DMS53 treated with DMSO at 0.1 percent for 48 hours (cell line): ENCODE measurements around the gene ROR2.

Experiments used
- DNase-seq: peaks from one replicate; lab custom pipeline; 2025; ENCODE audit not compliant: unreplicated experiment; lab: John Stamatoyannopoulos, UW

ROR2 gene

DNA sequence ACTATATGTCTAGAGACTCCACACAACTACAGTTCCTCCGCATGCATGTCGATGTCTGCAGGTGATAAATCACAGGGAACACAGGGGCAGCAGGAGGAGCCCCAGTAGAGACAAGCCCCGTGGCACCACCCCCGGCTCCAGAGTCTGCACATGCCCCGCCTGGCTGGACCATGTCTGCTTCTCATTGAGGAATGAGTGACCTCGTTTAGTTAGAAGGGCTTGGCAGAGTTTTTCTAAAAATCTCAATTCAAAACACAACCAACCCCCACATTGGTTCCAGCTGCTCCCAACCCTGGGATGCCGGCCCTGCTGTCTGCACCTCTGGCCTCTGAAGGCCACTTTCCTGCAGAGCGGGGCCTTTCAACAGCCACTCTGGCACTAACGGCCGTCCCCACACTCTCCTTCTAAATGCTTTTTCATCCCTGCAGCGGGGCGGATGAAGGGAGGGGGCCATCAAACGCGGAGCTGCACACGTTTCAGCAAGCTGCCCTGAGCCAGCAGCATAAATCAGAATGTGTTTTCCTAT is 106.3 kb downstream of the ROR2 start:
- no peak for DNase-seq

DNA sequence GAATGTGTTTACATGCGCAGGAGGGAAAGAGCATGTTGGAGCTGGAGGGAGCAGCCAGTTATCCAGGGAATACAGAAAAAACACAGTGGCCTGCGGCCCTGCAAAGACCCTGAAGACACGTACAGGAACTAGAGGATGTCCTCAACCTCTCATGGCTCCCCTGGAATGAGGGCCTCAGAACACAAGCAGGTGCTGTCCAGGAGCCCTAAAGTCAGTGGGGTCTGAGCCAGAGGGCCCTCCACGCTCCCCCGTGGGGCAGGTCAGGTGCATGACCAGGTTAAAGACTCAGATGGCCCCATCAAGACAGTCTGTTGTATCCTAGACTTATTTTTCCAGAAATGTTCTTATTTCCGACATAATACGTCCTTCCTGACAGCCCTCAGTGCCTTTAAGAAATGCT is 106.9 kb downstream of the ROR2 start:
- no peak for DNase-seq

DNA sequence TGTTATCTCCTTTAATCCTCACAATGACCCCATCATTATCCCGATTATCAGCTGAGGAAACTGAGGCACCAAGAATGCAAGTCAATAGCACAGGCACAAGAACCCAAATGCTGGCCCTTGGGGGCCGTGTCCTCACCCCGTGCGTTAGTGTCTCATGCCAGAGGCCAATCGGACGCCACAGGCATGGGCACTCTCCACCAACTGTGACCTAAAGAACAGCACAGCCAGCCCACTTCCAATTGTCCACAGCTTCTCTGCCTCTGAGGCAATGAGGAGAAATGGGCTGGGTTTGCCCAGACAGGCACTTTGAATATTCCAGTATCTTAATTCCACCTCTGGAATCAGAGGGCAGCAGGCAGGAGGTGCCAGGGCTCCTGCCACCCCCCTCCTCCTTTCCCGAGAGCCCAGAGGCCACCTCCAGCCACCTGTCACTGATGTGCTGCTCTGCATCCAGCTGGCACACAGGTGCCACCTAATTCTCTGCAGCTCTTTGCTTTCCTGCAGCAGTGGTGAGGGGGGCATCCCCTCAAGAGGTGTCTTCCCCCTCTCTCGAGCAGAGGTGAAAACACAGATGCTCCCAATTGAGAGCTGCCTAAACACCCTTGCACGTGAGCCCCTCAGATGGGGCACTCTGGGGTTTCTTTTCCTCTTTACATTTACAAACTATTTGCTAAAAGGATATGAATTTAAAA is 107.5 kb downstream of the ROR2 start:
- DNase-seq, result no peak

DNA sequence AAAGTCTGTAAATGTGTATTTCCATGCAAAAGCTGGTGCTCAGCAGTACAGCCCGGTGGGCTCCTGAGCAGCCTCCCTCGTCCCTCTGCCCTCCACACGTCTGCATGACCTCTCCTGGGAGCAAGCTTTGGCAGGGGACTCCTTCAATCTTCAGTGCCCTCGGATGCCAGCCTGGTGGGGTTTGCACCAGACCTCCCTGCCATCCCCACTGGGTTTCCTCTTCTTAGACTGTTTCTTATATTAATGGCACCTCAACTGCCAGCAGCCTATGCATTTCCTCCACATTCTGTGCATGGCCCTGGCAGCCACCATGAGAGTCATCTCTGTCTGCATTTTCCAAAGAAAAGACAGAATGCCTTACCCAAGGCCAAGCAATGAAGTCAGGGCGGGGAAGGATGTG is 108.4 kb downstream of the ROR2 start:
- DNase-seq, result no peak

DNA sequence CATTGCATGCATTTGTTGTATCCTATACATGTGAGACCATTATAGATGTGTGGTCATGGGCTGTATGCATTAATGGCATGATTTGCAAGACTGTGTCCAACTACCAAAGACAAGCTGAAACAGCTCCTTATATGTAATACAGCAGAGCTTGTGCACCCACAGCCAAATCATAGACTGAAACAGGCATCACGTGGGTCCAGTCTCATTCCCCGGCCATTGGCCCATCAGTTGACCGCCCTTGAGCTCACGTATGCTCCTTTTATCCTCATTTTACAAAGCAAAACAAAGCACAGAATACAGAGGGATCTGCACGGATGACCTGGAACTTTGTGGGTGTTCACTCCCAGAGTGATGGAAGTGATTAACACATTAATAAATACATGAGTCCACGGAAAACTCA is 109.1 kb downstream of the ROR2 start:
- no peak for DNase-seq

DNA sequence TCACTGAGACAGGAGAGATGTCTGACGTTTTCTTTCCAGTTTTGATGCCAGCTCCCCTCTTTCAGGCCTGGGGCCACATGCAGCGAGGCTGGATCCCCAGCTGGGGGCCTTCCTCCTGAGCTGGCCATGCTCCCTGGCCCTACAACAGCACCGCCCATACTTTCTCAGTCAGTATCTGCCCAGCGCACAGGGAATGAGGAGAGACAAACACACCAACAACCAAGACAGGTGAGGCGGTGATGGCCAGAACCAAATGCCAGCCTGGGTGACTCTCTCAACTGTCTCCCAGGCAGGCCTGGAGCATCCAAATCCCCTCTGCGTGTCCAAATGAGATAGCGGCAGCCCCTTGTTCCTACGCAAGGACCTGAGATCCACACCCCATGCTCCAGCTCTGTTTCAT is 109.6 kb downstream of the ROR2 start:
- no peak for DNase-seq

DNA sequence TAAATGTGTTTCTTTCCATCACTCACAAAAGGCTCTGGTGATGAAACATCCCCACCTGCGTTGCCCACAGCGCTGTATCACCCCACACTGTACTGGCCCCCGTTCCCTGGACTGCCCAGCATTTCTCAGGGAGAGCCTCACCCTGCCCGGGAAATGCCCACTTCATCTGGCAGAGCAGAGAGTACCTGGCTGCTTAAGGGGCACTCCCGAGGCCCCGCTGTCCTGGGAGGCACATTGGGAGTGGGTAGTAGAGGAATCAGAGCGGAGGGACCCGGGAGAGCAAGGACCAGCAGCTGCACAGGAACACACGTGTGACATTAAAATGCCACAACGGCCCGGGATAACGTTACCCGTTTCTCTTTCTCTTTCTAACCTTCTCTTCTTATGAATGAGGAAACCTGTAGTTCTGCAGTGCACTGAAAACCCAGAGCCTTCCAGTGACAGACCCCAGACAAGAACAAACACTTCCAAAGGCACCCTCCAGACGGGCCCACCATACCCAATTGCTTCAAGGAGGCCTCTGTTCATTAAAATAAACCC is 110.0 kb downstream of the ROR2 start:
- no peak for DNase-seq

DNA sequence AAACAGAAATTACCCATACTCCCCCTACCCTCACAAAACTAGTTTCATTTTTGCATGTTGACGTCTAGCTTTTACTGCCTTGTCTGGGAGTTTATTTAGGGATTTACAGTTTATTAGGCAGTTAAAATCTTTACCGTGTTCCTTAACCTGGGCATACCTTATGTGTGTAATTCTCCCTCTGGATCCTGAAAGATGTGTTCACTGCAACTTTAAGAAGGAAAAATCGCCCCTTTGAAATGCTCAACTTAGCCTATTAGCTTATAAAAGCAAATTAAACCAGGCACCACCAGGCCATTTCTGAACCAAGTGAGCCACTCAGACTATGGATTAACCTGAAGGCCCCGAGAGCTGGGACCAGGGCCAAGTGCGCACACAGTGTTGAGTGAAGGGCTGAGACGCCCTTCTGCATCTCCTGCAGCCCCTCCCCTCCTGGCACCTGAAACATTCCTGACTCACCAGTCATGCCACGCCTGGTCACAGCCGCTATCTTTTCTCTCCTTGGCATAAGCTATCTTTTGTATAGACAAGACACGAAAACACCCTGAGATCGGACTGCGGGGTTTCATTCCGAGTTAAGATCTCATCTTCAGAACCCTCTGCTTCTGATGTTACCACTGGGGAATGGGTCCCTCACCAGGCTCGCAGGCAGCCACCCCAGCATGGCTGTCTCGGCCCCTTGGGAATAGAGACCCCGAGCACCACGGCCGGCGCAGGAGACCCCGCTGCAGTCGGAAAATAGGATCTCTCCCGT is 111.9 kb downstream of the ROR2 start:
- DNase-seq, result peak; percentile 7

DNA sequence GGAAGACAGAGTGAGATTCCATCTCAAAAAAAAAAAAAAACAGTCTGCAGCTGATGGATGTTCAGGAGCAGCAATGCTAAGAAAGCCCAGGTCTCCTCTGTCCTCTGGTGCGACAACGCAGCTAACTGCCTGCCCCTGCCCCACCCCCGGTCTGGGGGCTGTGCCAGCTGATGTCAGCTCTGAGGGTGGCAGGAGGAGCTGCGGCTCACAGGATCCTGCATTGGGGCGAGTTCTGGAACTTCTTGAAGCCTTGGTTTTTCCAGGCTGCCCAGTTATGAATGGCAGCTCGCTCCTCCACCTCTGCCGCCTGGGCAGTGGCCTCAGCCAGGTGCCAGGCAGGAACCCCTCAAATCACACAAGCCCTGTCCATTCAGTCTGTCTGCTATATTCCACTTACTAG is 113.5 kb downstream of the ROR2 start:
- no peak for DNase-seq

DNA sequence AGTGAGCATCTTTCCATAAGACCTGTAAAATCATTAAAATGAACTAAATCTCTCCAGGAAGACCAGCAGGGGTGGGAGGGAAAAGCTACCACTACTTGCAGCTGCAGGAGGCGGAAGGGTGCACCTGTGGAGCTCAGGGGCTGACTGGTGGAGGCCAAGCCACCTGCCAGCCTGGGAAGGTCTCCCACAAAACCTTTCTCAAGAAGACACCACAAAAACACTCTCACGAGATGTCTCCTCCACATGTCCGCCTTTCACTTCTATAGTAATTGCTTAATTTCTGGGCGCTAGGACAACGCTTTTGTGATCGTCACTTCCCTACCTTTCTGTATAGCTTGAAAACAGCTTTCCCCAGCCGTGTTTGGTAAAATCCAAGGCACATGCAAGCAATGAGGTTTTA is 114.4 kb downstream of the ROR2 start:
- DNase-seq, result no peak

DNA sequence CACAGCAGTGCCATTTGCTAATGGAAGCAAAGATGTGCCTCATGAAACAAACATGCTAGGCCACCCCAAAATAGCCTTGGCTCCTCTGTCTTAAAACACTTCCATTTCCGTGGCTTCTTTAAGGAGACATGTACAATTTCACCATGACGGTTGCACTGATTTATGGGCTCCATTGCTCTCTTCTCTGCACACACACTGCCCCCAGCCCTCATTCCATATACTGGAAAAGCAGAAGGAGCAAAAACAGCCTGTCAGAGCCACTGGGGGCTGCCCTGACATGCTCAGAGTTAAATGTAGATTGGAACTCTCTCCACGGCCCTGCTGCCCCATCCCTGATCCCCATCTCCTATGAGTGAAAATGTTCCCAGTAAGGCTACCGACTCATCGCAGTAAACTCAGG is 114.8 kb downstream of the ROR2 start:
- DNase-seq, result no peak

DNA sequence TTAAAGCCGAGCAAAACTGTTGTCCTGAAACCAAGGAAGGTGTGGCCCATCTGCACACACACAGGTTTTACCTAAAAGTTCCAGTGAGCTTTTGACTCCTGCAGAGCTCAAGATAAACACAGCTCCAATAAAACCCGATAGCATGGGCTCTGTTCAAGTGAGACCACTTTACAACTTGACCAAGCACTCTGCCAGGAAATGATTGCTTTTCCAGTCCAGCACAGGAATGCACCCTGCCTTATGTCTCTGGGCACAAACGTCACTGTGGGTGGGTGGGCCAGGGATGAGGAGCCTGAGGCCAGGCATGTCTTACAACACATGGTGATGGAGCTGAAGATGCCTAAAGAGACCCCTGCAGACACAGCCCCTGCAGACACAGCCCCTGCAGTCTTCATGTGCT is 115.3 kb downstream of the ROR2 start:
- no peak for DNase-seq

DNA sequence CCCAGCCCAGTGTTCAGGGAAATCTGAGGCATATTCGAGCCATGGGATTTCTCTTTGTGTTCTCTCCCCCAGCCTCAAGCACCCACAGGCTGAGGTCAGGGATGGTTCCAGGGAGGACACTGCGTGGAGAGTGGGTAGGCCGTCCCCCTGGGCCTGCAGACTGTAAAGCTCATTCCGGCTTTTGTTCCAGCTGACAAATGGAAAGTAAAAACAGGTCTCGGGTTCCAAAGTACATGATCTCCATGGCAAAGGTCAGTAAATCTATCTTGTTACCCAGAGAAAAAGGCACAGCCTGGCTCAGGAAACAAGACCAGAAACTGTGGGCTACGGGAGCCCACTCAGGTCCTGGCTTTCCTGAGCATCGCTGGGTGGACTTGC is 116.2 kb downstream of the ROR2 start:
- no peak for DNase-seq

DNA sequence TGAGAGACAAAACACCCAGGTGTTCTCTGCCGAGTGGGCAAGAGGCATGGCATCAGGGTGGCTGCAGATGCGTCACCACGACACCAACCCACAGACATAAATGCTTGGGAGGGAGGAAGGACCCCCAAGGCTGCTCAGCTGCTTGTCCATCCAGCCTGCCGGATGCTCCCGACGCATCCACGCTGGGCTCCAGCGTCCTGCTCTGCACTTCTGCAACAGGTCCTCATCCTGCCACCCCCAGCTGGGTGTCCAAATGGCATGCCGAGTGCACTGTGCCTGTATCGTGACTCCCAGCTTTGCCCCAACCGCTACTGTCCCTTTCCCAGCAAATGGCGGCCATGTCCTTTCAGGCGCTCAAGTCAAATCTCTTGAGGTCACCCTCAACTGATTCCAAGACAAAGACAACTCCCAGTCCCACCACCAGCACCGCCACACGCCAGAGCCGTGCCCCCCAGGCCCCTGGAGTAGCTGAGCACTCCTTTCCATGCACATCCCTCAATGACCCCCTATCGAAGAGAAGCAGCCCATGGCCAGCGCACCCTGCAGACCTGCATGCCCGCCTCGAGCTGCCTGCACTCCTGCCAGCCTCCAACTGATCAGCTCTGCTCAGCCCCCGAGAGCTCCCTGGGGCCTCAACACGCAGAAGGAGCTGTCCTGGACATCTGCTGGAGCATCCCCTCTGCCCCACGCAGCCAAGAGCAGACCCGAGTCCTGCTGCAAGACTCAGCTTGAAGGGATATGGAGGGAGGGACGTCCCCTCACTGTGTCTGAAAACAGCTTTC is 116.7 kb downstream of the ROR2 start:
- DNase-seq, result no peak

DNA sequence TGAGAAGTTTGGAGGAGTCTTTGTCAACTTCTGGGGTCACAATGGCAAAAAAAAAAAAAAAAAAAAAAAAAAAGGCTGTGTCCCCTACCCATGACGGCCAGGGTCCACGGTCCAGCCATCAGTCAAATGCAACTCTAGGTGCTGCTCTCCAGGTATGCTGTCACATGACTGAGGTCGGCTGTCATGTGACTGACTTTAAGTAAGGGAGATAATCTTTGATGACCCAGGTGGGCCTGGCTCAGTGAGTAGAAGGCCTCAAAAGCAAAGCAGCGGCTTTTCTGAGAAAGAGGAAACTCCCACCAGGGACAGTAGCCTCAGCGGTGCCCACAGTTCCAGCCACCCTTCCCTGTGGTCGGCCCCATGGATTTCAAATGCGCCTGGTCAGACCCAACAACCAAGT is 117.7 kb downstream of the ROR2 start:
- DNase-seq, result no peak

DNA sequence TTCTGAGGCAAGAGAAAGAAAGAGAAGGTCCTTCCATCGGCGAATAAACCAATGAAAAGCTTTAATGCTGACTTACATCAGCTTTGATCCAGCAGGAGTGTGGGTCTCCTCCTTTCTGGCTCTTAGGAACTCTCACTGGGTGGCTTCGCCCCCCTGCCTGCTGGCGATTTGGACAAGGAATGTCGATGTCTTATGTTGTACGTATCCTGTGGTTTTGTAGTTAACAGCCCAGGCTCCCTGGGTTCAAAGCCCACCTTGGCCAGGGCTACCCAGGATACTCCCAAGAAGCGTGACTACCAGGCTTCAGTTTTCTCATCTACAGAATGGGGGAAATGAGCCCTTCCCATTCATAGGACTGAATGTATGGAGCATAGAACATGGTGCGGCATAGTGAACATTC is 124.2 kb downstream of the ROR2 start:
- DNase-seq, result no peak

DNA sequence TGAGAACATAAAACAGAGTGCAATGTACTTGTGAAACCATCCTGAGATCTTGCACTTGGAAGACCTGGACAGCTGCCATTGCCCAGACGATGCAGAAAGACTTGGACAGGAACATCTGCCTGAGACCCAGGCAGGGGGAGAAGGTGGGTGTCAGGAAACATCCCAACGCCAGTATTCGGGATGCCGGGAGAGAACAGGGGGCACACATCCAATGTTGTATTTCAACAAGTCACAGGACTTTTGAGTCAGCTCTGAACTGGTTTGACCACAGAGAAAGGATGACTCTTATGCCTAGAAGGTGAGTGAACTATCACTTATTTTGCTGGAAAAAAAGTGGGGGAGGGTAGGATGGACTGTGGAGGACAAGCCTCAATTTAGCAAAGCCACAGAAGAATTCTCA is 124.6 kb downstream of the ROR2 start:
- DNase-seq, result no peak

DNA sequence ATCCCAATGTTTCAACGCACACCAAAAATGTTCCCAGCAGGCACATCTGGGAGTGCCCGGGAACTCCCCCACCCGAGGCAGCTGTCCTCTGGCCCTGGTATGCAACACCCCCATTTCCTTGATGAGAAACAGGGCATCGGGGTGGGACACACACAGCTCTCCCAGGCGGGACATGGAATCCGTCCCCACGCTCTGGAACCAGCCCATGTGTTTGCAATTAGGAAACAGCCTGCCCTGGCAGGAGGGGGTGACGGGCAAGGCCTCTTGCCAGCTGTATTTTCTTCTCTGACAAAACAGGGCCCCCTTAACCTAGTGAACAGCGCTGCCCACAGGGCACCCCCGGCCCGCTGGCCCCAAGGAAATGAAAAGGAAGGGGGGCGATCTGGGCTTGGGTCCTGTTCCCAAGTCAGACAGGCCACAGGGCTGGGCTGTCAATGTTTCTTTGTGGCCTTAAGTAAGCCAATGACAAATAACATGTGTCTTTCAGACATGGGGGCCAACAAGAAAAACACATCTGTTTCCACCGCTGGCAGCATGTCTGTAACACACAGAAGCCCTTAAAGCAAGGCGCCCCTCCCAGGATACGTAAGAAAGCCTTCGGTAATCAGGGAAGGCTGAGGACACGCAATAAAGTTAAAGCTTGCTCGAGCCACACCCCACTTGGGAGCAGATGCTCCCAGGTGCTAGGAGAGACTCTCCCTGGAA is 125.3 kb downstream of the ROR2 start:
- DNase-seq, result no peak

DNA sequence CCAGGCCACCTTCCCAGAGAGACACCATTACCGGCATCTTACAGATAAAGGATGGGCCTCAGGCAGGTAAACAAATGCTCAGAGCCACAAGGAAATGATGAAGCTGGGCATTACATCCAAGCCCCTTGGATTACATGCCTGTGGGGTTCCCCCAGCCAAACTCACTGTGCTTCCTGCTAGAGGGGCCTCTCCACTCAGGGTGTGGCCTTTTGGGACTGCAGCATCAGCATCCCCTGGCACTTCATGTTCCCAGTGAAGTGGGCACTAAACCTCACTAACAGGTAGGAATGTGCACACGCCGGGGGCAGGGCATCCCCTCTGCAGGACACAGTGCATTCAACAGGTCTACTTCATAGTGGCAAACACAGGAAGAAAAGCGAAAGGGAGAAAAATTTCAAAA is 125.9 kb downstream of the ROR2 start:
- no peak for DNase-seq

DNA sequence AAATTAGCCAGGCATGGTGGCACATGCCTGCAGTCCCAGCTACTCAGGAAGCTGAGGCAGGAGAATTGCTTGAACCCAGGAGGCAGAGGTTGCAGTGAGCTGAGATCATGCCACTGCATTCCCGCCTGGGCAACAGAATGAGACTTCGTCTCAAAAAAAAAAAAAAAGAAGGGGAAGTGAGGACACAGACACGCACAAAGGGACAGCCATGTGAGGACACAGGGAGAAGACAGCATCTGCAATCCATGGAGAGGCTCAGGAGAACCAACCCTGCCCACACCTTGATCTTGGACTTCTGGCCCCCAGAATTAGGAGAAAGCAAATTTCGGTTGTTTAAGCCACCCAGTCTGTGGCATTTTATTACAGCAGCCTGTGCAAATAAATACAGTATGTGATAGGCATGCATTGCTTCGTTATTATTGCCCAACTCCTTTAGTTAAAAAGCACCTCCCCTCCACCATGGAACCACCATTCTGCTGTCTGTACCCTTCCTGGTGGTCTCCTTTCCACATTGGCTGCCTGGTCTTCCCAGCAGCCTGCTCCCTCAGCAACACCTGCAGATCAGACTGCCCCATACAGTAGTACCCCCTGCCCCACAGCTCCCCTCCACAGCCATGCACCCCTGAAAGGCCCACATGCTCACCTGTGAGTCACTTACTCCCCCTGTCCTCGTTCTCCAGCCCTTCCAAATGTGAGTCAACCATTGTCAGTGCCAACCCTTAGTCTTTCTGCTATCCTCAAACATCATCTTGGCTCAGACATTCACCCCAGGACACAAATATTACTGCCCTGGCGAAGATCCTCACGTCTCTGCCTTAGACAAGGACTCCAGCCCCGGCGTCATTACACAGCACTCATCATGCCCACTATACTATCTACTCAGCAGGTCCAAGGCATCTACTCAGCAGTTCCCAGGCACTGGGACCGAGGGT is 128.8 kb downstream of the ROR2 start:
- no peak for DNase-seq
